Endothelial cell (in vitro differentiated cells): ENCODE data around the gene CD83. TPM values are rescaled to one million over a fixed set of nuclear protein-coding genes. Genes with fewer than 3 reads are reported as not detected.

Experiments
- DNase-seq: peaks from one replicate; pipeline ENCODE4 v3.0.0; 2021; ENCODE audit warnings: low spot score
- H3K27ac Mint-ChIP-seq: one replicate; pipeline ENCODE4 v1.8.0; 2021; ENCODE audit warnings: mixed read lengths, inconsistent platforms; ENCODE audit not compliant: unreplicated experiment
- H3K27me3 Mint-ChIP-seq: one replicate; pipeline ENCODE4 v1.8.0; 2021; ENCODE audit warnings: mild to moderate bottlenecking, moderate library complexity, mixed read lengths, inconsistent platforms; ENCODE audit not compliant: unreplicated experiment
- H3K36me3 Mint-ChIP-seq: one replicate; pipeline ENCODE4 v1.8.0; 2021; ENCODE audit warnings: mild to moderate bottlenecking, low read depth, mixed read lengths, inconsistent platforms; ENCODE audit not compliant: unreplicated experiment
- H3K4me1 Mint-ChIP-seq: one replicate; pipeline ENCODE4 v1.8.0; 2021; ENCODE audit warnings: mild to moderate bottlenecking, mixed read lengths, inconsistent platforms; ENCODE audit not compliant: unreplicated experiment
- H3K4me3 Mint-ChIP-seq: one replicate; pipeline ENCODE4 v1.8.0; 2021; ENCODE audit warnings: mild to moderate bottlenecking, mixed read lengths, inconsistent platforms; ENCODE audit not compliant: unreplicated experiment
- H3K9me3 Mint-ChIP-seq: one replicate; pipeline ENCODE4 v1.8.0; 2021; ENCODE audit warnings: mixed read lengths, inconsistent platforms; ENCODE audit not compliant: unreplicated experiment
- long read RNA-seq: library from polyadenylated mRNA; unstranded; transcript quantifications from one replicate; pipeline ENCODE4 v2.0.0, GENCODE V29; 2020; ENCODE audit not compliant: unreplicated experiment
- total RNA-seq: library from RNA; stranded (reverse); fragmentation: NEBNext Ultra II Directional; extraction: Animal tissue kit (Norgen Biotek cat#: 25700); gene quantifications from one replicate; pipeline ENCODE4 v1.2.1, GENCODE V29; 2021; ENCODE audit not compliant: unreplicated experiment
- TF ChIP-seq, protein P1 (sequence below): fragments of 200-600 bp; sonication (generic); IDR thresholded peaks from one replicate; pipeline ENCODE4 v1.5.0; 2021; ENCODE audit warnings: antibody characterized with exemption; ENCODE audit not compliant: unreplicated experiment

The CD83 gene, protein sequence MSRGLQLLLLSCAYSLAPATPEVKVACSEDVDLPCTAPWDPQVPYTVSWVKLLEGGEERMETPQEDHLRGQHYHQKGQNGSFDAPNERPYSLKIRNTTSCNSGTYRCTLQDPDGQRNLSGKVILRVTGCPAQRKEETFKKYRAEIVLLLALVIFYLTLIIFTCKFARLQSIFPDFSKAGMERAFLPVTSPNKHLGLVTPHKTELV
- 4.3 TPM for total RNA-seq
- long read RNA-seq, transcript CD83-201 (5 exons, 2,471 nt): major isoform, 5 of 5 reads
- long read RNA-seq, partial matches to known transcripts: 0 of 5 reads
- long read RNA-seq, other reads (novel, unspliced or antisense): 0 of 5 reads

DNA sequence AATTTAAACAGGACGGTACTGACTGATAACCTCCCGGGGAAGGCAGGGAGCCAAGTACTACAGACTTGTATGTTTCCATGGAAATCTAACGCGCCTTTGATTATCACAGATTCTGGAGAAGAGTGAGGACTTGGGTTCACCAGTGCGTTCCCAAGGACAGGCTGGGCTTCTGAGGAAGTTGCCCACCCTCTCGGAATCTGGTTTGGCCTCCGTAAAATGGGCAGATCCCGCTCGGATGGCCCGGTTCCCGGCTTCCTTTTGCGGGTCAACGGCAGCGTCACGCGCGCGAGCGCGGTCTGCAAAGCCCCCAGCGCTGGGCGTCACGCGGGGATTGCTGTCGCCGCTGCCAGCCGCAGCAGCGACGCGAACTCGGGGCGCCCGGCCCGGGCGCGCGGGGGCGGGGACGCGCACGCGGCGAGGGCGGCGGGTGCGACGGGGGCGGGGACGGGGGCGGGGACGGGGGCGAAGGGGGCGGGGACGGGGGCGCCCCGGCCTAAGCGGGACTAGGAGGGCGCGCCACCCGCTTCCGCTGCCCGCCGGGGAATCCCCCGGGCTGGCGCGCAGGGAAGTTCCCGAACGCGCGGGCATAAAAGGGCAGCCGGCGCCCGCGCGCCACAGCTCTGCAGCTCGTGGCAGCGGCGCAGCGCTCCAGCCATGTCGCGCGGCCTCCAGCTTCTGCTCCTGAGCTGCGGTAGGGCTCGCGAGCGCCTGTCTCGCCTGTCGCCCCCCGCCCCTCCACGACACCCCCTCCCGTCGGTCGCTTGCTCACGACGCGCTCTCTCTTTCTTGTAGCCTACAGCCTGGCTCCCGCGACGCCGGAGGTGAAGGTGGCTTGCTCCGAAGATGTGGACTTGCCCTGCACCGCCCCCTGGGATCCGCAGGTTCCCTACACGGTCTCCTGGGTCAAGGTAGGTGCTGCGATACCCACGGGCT lies at the start of gene CD83:
Gene CD83, plus strand, starts transcription at position 615 of the 933 bp plus-strand sequence. Its CDS starts 40 bp downstream, at position 655.
- H3K27ac Mint-ChIP-seq: peak within 1 kb of the TSS; percentile 45
- no peaks in the 10 kb centered on the region for H3K36me3 Mint-ChIP-seq

DNA sequence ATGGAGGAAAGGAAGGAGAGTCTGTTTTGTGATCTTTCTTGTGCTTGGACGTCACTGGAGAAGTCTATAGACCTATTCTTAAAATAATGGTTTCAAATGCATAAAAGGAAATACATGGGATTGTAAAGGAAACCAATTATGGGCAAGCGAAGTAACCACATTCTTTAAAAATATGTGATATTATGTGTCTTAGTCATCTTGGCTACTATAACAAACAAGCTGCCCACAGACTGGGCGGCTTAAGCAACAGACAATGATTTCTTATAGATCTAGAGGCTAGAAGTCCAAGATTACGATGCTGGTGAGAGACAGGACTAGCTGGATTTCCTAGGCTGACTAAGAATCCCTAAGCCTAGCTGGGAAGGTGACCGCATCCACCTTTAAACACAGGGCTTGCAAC lies 49.4 kb upstream of the CD83 start:
- H3K27ac Mint-ChIP-seq: no peak overlapping the region
- no peak overlapping the region for H3K4me3 Mint-ChIP-seq
- peaks cover 5% of the 10 kb centered on the region for H3K4me1 Mint-ChIP-seq
- DNase-seq: no peak
- peaks cover 1% of the 10 kb centered on the region for H3K27me3 Mint-ChIP-seq
- TF ChIP-seq, protein P1, sequence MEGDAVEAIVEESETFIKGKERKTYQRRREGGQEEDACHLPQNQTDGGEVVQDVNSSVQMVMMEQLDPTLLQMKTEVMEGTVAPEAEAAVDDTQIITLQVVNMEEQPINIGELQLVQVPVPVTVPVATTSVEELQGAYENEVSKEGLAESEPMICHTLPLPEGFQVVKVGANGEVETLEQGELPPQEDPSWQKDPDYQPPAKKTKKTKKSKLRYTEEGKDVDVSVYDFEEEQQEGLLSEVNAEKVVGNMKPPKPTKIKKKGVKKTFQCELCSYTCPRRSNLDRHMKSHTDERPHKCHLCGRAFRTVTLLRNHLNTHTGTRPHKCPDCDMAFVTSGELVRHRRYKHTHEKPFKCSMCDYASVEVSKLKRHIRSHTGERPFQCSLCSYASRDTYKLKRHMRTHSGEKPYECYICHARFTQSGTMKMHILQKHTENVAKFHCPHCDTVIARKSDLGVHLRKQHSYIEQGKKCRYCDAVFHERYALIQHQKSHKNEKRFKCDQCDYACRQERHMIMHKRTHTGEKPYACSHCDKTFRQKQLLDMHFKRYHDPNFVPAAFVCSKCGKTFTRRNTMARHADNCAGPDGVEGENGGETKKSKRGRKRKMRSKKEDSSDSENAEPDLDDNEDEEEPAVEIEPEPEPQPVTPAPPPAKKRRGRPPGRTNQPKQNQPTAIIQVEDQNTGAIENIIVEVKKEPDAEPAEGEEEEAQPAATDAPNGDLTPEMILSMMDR: no peak
- no peaks in the 10 kb centered on the region for H3K9me3 Mint-ChIP-seq
- no peaks in the 10 kb centered on the region for H3K36me3 Mint-ChIP-seq

More for the DNA sequence above, at the start of gene CD83:
- TF ChIP-seq, protein P1: no peak
- Mint-ChIP-seq H3K27me3 (no peaks in the 10 kb centered on the region), H3K4me1 (no peaks in the 10 kb centered on the region), H3K9me3 (no peaks in the 10 kb centered on the region), H3K4me3 (peak within 1 kb of the TSS; percentile 94)
- peak; percentile 53 for DNase-seq

DNA sequence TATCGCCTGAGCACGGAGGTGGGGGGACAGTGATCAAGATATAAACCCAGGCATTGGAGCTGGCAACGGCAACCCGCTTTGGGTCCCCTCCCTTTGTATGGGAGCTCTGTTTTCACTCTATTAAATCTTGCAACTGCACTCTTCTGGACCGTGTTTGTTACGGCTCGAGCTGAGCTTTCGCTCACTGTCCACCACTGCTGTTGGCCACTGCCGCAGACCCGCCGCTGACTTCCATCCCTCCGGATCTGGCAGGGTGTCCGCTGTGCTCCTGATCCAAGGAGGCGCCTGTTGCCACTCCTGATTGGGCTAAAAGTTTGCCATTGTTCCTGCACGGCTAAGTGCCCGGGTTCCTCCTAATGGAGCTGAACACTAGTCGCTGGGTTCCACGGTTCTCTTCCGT lies 48.9 kb upstream of the CD83 start:
- H3K27ac Mint-ChIP-seq: no peak overlapping the region

DNA sequence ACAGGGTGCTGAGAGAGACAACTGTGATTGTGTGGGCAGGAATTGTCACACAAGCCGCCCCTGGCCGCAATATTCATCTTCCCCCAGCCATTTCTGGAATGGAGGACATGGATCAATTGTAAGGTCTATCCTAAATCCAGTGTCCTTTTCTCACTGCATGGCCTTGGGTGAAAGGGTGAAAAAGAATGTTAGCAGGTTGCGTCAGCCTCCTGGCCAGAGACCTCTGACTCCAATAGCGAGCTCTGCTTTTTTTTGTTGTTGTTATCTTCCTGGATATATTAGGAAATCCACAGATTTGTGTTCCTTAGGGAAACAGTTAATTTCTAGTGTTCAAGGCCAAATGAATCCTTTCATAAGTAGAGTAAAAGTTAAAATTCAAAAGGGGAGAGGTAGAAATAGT lies 47.1 kb upstream of the CD83 start:
- Mint-ChIP-seq H3K9me3 (no peaks in the 10 kb centered on the region), H3K4me3 (no peak overlapping the region), H3K36me3 (no peaks in the 10 kb centered on the region), H3K27me3 (peaks cover 4% of the 10 kb centered on the region), H3K4me1 (peaks cover 7% of the 10 kb centered on the region), H3K27ac (no peak overlapping the region)
- TF ChIP-seq, protein P1: no peak
- no peak for DNase-seq

More for the DNA sequence above, 48.9 kb upstream of the CD83 start:
- TF ChIP-seq, protein P1: no peak
- no peak for DNase-seq
- Mint-ChIP-seq H3K36me3 (no peaks in the 10 kb centered on the region), H3K9me3 (no peaks in the 10 kb centered on the region), H3K27me3 (peaks cover 3% of the 10 kb centered on the region), H3K4me3 (no peak overlapping the region), H3K4me1 (peaks cover 7% of the 10 kb centered on the region)
